BLaER1 treated with 17β-estradiol and CSF1 and Interleukin-3, amounts not matched to agents 10 nM and 100 nM (cell line): ENCODE measurements around the gene RAI14.

Experiments used
- H3K27ac ChIP-seq, 11 experiments: shearing (Covaris generic); formaldehyde crosslinking; 2 replicates each; pipeline ENCODE4 v1.8.1; 2022
- H3K27me3 ChIP-seq, 11 experiments: shearing (Covaris generic); formaldehyde crosslinking; 2 replicates each; pipeline ENCODE4 v1.8.1; 2022
- H3K36me3 ChIP-seq, 11 experiments: shearing (Covaris generic); formaldehyde crosslinking; 2 replicates each; pipeline ENCODE4 v1.8.1; 2022
- H3K4me1 ChIP-seq, 10 experiments: shearing (Covaris generic); formaldehyde crosslinking; 2 replicates each; pipeline ENCODE4 v1.8.1; 2022
- H3K4me2 ChIP-seq, 11 experiments: shearing (Covaris generic); formaldehyde crosslinking; 2 replicates each; pipeline ENCODE4 v1.8.1; 2022
- H3K4me3 ChIP-seq, 10 experiments: shearing (Covaris generic); formaldehyde crosslinking; 2 replicates each; pipeline ENCODE4 v1.8.1; 2022
- H3K9ac ChIP-seq, 11 experiments: shearing (Covaris generic); formaldehyde crosslinking; 2 replicates each; pipeline ENCODE4 v1.8.1; 2022
- H3K9me3 ChIP-seq, 11 experiments: shearing (Covaris generic); formaldehyde crosslinking; replicated peaks in 1 of 11; 2 replicates each; pipeline ENCODE4 v1.8.1; 2022
- H4K20me1 ChIP-seq, 11 experiments: shearing (Covaris generic); formaldehyde crosslinking; 2 replicates each; pipeline ENCODE4 v1.8.1; 2022
- Cebpa-rat ChIP-seq, 11 experiments: shearing (Covaris generic); IDR thresholded peaks; 2 replicates each; pipeline ENCODE4 v1.8.1; 2022

Gene RAI14

DNA sequence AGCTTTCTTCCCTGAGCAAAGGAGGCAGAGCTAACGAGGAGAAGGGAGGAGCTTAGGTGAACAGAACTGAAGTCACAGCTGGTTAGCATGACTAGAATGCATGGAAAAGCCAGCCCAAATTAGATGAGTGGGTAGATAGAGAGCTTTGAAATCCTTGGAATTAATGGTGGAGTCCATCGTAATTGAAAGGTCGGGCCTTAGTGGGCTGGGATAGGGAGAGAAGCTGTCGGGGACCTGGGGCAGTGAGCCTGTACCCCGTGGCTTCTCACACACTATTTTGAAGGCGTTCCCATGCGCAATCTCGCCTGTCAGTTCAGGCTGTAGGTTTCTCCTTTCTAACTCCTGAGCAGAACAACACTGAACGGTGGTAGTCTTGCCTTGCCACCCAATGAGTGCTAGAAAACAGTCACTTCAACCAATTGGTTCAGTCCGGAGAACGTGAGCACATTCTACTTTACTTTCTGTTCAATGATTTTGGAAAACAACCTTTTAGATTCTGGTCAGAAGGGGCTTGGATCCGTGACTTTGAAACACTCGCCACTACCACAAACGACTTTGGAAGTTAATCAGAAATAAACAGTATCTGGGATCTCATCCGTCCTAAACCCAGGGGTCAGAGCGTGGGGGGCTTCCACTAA, 655 bp upstream of the RAI14 start:
- peak overlapping the region; percentile 49 to 95 (median 92); a peak in 19 of 22 replicates for H3K27ac ChIP-seq

DNA sequence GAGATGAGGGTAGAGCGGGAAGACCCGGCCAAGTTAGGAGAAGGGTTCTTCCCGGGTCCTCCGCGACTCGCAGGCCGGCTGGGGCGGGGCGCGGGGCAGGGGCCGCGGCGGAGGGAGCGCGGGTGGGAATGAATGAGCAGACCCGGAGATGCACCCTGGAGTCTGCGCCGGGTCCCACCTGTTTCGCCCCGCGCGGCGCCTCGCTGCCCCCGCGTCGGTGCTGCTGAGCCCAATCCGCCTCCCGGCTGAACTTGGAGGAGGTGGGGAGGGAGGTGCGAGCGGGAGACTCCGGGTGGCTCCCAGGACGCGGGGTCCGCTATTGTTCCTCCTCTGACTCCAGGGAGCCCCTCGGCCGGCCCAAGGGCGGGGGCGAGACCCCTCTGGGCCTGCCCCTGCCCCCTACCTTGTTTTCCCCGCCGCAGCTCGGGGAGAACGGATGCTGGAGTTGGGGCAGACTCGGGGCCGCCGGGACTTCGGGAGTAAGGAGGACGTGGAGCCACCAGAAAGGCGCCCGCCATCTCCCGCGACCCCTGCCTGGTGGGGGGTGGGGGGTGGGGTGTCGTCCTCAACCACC, 659 bp downstream of the RAI14 start:
- Histone ChIP-seq H3K4me3 (peak overlapping the region; percentile 81 to 95 (median 89)), H3K9me3 (0 out of 22 replicates have a peak, but pooled peaks cover 0 to 3% (median 0%) of the 10 kb centered on the region in 11 experiments), H4K20me1 (peaks cover 0 to 36% (median 24%) of the 10 kb centered on the region in 11 experiments; a peak in 11 of 22 replicates), H3K27me3 (no peaks in the 10 kb centered on the region), H3K27ac (peak overlapping the region; percentile 49 to 95 (median 92); a peak in 21 of 22 replicates), H3K9ac (peak overlapping the region; percentile 82 to 95 (median 89)), H3K36me3 (peaks cover 0 to 19% (median 4%) of the 10 kb centered on the region in 11 experiments; a peak in 7 of 22 replicates), H3K4me2 (peak overlapping the region; percentile 90 to 100 (median 97)), H3K4me1 (peaks cover 35 to 52% (median 39%) of the 10 kb centered on the region in 10 experiments)
- no peak for TF ChIP-seq Cebpa-rat (IDR thresholded peaks at IDR 0.05)

More for the DNA sequence above, 655 bp upstream of the RAI14 start:
- peak overlapping the region; percentile 82 to 95 (median 89) for H3K9ac ChIP-seq
- H3K4me1 ChIP-seq = peaks cover 31 to 46% (median 39%) of the 10 kb centered on the region in 10 experiments
- H3K27me3 ChIP-seq = no peaks in the 10 kb centered on the region
- peak overlapping the region; percentile 90 to 100 (median 97) for H3K4me2 ChIP-seq
- H3K4me3 ChIP-seq = peak overlapping the region; percentile 81 to 95 (median 89)
- no peaks in the 10 kb centered on the region for H3K9me3 ChIP-seq
- no peak for TF ChIP-seq Cebpa-rat (IDR thresholded peaks at IDR 0.05)
- peaks cover 0 to 28% (median 20%) of the 10 kb centered on the region in 11 experiments; a peak in 10 of 22 replicates for H4K20me1 ChIP-seq
- H3K36me3 ChIP-seq = peaks cover 0 to 6% (median 0%) of the 10 kb centered on the region in 11 experiments; a peak in 1 of 22 replicates

DNA sequence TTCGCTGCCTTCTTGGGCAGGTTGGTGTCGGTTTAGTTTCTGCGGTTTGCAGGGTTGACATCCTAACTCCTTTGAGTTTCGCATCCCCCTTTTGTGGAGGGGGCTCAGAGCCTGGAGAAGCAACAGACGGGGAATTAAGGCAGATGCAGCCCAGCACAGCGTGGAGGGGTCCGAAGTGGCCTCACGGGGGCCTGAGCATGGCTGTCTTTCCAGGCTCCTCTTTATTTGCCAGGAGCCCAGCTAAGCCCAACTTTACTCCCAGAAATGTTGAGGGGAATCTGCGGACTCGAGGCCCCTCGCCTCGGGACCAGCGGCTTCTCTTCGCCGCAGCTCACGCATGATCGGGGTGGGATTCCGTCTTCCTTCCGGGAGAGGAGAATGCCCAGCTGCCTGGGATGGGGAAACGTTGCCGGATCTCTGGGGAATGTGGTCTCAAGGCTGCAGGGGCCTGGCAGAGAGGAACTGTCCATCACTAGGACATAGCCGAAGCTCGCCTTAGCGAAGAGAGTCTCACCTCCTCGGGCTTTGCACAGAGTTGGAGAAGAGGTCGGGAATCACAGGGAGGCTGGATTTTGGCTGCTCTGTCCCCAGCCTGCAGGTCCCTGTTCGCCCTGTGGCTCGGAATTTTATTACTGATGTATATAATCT, 1.3 kb downstream of the RAI14 start:
- peak overlapping the region; percentile 82 to 95 (median 89) for H3K9ac ChIP-seq

DNA sequence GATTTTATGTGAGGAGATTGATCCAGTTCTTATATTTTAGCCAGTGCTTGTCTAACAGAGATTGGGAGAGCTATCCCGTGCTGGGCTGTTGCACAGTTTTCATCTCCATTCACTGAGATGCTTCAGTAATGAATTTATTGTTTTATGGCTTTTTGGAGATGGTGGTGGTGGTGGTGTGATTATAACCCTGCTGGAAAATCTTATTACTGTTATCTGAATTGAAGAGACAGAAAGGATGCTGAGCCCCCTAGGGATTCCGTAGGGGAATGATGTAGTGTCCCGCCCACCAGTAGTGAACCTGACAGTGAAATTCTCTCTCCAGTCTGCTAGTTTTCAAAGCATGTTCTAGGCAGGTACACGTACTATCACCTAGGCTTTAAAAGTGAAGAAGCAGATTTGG, 1.9 kb downstream of the RAI14 start:
- H3K9me3 ChIP-seq = peaks cover 0 to 4% (median 0%) of the 10 kb centered on the region in 11 experiments; a peak in 1 of 22 replicates
- H3K27me3 ChIP-seq = no peaks in the 10 kb centered on the region
- H4K20me1 ChIP-seq = peaks cover 0 to 42% (median 24%) of the 10 kb centered on the region in 11 experiments; a peak in 11 of 22 replicates
- TF ChIP-seq Cebpa-rat (IDR thresholded peaks at IDR 0.05) = no peak
- peaks cover 35 to 52% (median 39%) of the 10 kb centered on the region in 10 experiments for H3K4me1 ChIP-seq
- H3K4me3 ChIP-seq = peak overlapping the region; percentile 81 to 95 (median 89)
- H3K27ac ChIP-seq = peak overlapping the region in 9 of 11 experiments; percentile 85 to 95 (median 93); a peak in 18 of 22 replicates
- peaks cover 4 to 31% (median 10%) of the 10 kb centered on the region in 11 experiments; a peak in 18 of 22 replicates for H3K36me3 ChIP-seq
- H3K4me2 ChIP-seq = peak overlapping the region; percentile 90 to 100 (median 97)
- H3K9ac ChIP-seq = peak overlapping the region in 10 of 11 experiments; percentile 82 to 95 (median 90); a peak in 19 of 22 replicates

More for the DNA sequence above, 1.3 kb downstream of the RAI14 start:
- H3K27ac ChIP-seq = peak overlapping the region in 10 of 11 experiments; percentile 81 to 95 (median 92); a peak in 20 of 22 replicates
- peaks cover 35 to 52% (median 39%) of the 10 kb centered on the region in 10 experiments for H3K4me1 ChIP-seq
- H3K9me3 ChIP-seq = 0 out of 22 replicates have a peak, but pooled peaks cover 0 to 3% (median 0%) of the 10 kb centered on the region in 11 experiments
- TF ChIP-seq Cebpa-rat (IDR thresholded peaks at IDR 0.05) = no peak
- peaks cover 0 to 25% (median 9%) of the 10 kb centered on the region in 11 experiments; a peak in 10 of 22 replicates for H3K36me3 ChIP-seq
- peak overlapping the region; percentile 81 to 95 (median 89) for H3K4me3 ChIP-seq
- peaks cover 0 to 42% (median 24%) of the 10 kb centered on the region in 11 experiments; a peak in 11 of 22 replicates for H4K20me1 ChIP-seq
- H3K27me3 ChIP-seq = no peaks in the 10 kb centered on the region
- H3K4me2 ChIP-seq = peak overlapping the region; percentile 90 to 100 (median 97)

DNA sequence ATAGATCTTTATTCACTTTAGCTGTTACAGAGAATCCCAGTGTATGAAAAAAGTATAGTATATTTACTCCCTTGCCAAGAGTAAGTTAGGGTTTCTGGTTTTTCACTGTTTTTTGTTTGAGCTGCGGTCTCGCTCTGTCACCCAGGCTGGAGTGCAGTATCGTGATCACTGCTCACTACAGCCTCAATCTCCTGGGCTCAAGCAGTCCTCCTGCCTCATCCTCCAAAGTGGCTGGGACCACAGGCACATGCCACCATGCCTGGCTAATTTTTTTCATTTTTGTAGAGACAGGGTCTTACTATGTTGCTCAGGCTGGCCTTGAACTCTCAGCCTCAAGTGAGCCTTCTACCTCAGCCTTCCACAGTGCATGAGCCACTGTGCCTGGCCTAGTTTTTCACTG, 3.0 kb downstream of the RAI14 start:
- H4K20me1 ChIP-seq = peaks cover 0 to 50% (median 24%) of the 10 kb centered on the region in 11 experiments; a peak in 11 of 22 replicates
- TF ChIP-seq Cebpa-rat (IDR thresholded peaks at IDR 0.05) = no peak
- H3K36me3 ChIP-seq = peaks cover 14 to 42% (median 22%) of the 10 kb centered on the region in 11 experiments
- H3K4me1 ChIP-seq = peaks cover 35 to 52% (median 39%) of the 10 kb centered on the region in 10 experiments
- H3K9me3 ChIP-seq = peaks cover 0 to 14% (median 7%) of the 10 kb centered on the region in 11 experiments; a peak in 9 of 22 replicates
- H3K27ac ChIP-seq = no peak overlapping the region
- H3K4me3 ChIP-seq = no peak overlapping the region
- no peaks in the 10 kb centered on the region for H3K27me3 ChIP-seq
- no peak overlapping the region for H3K9ac ChIP-seq
- H3K4me2 ChIP-seq = peak overlapping the region in 7 of 11 experiments; percentile 10 to 98 (median 95); a peak in 8 of 22 replicates

DNA sequence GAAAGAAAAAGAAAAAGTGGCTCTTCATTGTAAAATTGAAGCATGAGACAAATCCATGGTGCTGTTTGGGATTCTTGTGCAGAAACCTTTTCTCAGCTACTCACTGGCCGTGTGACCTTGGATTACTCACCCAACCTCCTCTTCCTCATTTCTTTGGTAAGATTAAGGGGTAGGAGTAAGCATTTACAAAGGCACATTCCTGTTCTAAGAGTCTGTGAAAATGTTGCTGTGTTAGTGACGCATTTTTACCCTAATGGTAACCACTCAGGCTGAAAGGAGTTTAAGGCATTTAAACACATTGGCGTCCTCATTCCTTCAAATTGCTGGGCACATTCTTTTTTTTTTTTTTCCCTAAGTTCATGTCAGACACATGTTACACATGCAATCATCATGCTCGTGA, 4.3 kb downstream of the RAI14 start:
- H3K4me3 ChIP-seq = no peak overlapping the region
- peaks cover 0 to 52% (median 24%) of the 10 kb centered on the region in 11 experiments; a peak in 11 of 22 replicates for H4K20me1 ChIP-seq
- no peaks in the 10 kb centered on the region for H3K27me3 ChIP-seq
- H3K36me3 ChIP-seq = peaks cover 14 to 43% (median 22%) of the 10 kb centered on the region in 11 experiments
- H3K4me1 ChIP-seq = peaks cover 27 to 42% (median 32%) of the 10 kb centered on the region in 10 experiments
- no peak overlapping the region for H3K9ac ChIP-seq
- H3K9me3 ChIP-seq = peaks cover 0 to 15% (median 8%) of the 10 kb centered on the region in 11 experiments; a peak in 9 of 22 replicates
- no peak overlapping the region for H3K27ac ChIP-seq
- H3K4me2 ChIP-seq = peak overlapping the region in 6 of 11 experiments; percentile 8 to 62 (median 38); a peak in 8 of 22 replicates
- no peak for TF ChIP-seq Cebpa-rat (IDR thresholded peaks at IDR 0.05)

DNA sequence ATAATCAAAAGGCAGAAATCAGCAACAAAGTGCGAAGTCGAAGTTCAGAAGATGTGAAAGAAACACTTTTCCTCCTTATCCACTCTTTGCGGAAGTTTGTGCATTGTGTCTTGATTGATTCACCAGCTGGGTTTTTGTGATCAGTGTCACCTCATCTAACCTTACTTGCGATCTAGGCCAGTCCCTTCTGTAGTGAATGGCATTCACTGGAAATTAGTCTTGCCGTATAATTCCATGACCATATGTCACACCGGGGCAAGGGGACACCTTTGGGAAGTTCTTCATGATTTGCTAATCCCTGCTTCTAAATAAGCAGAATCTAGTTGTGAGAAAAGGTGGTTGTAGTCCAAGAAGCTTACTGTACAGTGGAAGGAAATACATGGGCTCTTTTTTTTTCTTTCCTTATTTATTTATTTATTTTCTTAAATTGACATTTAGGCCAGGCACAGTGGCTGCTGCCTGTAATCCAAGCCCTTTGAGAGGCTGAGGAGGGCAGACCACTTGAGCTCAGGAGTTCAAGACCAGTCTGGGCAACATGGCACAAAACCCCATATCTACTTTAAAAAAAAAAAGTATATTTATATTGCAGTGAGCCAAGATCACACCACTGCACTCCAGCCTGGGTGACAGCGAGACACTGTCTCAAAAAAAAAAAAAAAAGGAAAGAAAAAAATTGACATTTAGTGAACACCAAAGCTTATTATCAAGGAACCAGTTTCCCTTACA, 7.8 kb downstream of the RAI14 start:
- Histone ChIP-seq H3K27me3 (no peaks in the 10 kb centered on the region), H3K36me3 (peaks cover 22 to 68% (median 43%) of the 10 kb centered on the region in 11 experiments), H4K20me1 (peaks cover 0 to 75% (median 29%) of the 10 kb centered on the region in 11 experiments; a peak in 10 of 22 replicates), H3K9ac (no peak overlapping the region), H3K9me3 (peaks cover 0 to 15% (median 8%) of the 10 kb centered on the region in 11 experiments; a peak in 9 of 22 replicates), H3K4me2 (no peak overlapping the region), H3K4me1 (peaks cover 4 to 26% (median 9%) of the 10 kb centered on the region in 10 experiments; a peak in 17 of 20 replicates), H3K4me3 (no peak overlapping the region), H3K27ac (no peak overlapping the region)
- no peak for TF ChIP-seq Cebpa-rat (IDR thresholded peaks at IDR 0.05)
